HepG2 (cell line): ENCODE results near the gene DDX18. TPM values are rescaled to one million over a fixed set of nuclear protein-coding genes. Genes with fewer than 3 reads are reported as not detected.
A peak's percentile ranks its signal among the peaks of the same experiment; 100 is the strongest.

Experiments
- ATAC-seq: fragments of 200-7000 bp; cut with Tn5 transposase; 3 replicates; pipeline ENCODE4 v1.9.1; 2020; ENCODE audit warnings: mild to moderate bottlenecking, moderate library complexity
- BruUV-seq: library from RNA; stranded (reverse); fragments of 400-500 nt; replicated peaks from 2 replicates; lab custom pipeline; 2021; lab: Mats Ljungman, UMichigan
- CTCF ChIA-PET: fragments of 300-600 bp; formaldehyde crosslinking; extraction: SDS; loops from one replicate; lab custom pipeline; 2021; ENCODE audit warnings: low total read pairs, inconsistent platforms, low intra/inter-chr PET ratio; lab: Yijun Ruan, JAX
- POLR2A ChIA-PET: fragments of 350-600 bp; sonication (Branson Sonifier 250); formaldehyde crosslinking; loops from one replicate; lab custom pipeline; 2020; ENCODE audit warnings: antibody characterized with exemption, inconsistent platforms; lab: Yijun Ruan, JAX
- DNase-seq: peaks from one replicate; pipeline ENCODE4 v3.0.0-alpha.2; 2015; ENCODE audit warnings: low spot score
- FAIRE-seq: peaks from 3 replicates; lab custom pipeline; 2011; peaks lifted over from hg19 to GRCh38; lab: Jason Lieb, UNC
- H2AFZ ChIP-seq: one replicate; pipeline ENCODE4 v1.6.1; 2011; ENCODE audit warnings: low read length, inconsistent platforms
- H3K27ac ChIP-seq: fragments of 300-600 bp; 3 replicates; pipeline ENCODE4 v1.8.0; 2011; ENCODE audit warnings: mixed run types, mild to moderate bottlenecking, mixed read lengths, low read length, inconsistent platforms; ENCODE audit not compliant: insufficient read depth; ENCODE audit errors: extremely low read length
- H3K27me3 ChIP-seq, 2 experiments: fragments of 200-600 bp in 1 of 2; 2 replicates in 1 of 2; 3 replicates in 1 of 2; pipeline versions ENCODE4 v1.6.0 to v1.8.0; 2011; ENCODE audit warnings: low read length in 2 of 2, mild to moderate bottlenecking in 2 of 2, moderate library complexity in 2 of 2, inconsistent platforms in 1 of 2; ENCODE audit not compliant: insufficient read depth in 2 of 2, control insufficient read depth in 1 of 2
- H3K36me3 ChIP-seq, 2 experiments: fragments of 200-600 bp in 1 of 2; replicated peaks in 1 of 2; 2 replicates in 1 of 2; 3 replicates in 1 of 2; pipeline versions ENCODE4 v1.5.1 to v1.8.0; 2011; ENCODE audit warnings: low read length in 2 of 2, inconsistent platforms in 1 of 2; ENCODE audit not compliant: insufficient read depth in 2 of 2, control insufficient read depth in 1 of 2
- H3K4me1 ChIP-seq: 2 replicates; pipeline ENCODE4 v1.5.1; 2012; ENCODE audit warnings: low read length, inconsistent platforms; ENCODE audit not compliant: insufficient read depth
- H3K4me2 ChIP-seq: 2 replicates; pipeline ENCODE4 v1.6.0; 2011; ENCODE audit warnings: low read depth, low read length, inconsistent platforms
- H3K4me3 ChIP-seq, 3 experiments: fragments of 200-600 bp in 1 of 3; sonication (generic), shearing (Covaris generic) in 1 of 3; replicated peaks in 1 of 3; 2 replicates each; pipeline ENCODE4 v1.5.1; 2011 to 2016; ENCODE audit warnings: low read length in 3 of 3, inconsistent platforms in 2 of 3, low read depth in 2 of 3, mild to moderate bottlenecking in 2 of 3, control low read depth in 1 of 3, mixed read lengths in 1 of 3; ENCODE audit not compliant: insufficient read depth in 1 of 3
- H3K79me2 ChIP-seq: one replicate; pipeline ENCODE4 v1.6.1; 2011; ENCODE audit warnings: low read length, inconsistent platforms; ENCODE audit not compliant: insufficient read depth
- H3K9ac ChIP-seq: 2 replicates; pipeline ENCODE4 v1.6.0; 2011; ENCODE audit warnings: mild to moderate bottlenecking, low read depth, low read length, inconsistent platforms; ENCODE audit not compliant: insufficient read depth
- H3K9me3 ChIP-seq: 2 replicates; pipeline ENCODE4 v1.5.1; 2012; ENCODE audit warnings: mild to moderate bottlenecking, low read length
- H4K20me1 ChIP-seq: 2 replicates; pipeline ENCODE4 v1.6.0; 2011; ENCODE audit warnings: inconsistent platforms, mild to moderate bottlenecking, low read length, moderate library complexity; ENCODE audit not compliant: insufficient read depth
- CEBPB ChIP-seq: IDR thresholded peaks from 2 replicates; pipeline ENCODE4 v1.6.1; 2011; ENCODE audit warnings: low read depth, low read length, improper control_type of control experiment, borderline replicate concordance
- IKZF4 ChIP-seq: sonication (generic); formaldehyde crosslinking; IDR thresholded peaks from 2 replicates; pipeline ENCODE4 v1.5.1; 2020; ENCODE audit warnings: borderline replicate concordance, mild to moderate bottlenecking, low read depth, missing genetic modification reagents; ENCODE audit errors: not compliant biosample characterization
- PHF20 ChIP-seq: sonication (generic); formaldehyde crosslinking; IDR thresholded peaks from 2 replicates; pipeline ENCODE4 v1.5.0; 2020; ENCODE audit warnings: mild to moderate bottlenecking, missing genetic modification reagents
- SOX6 ChIP-seq, 2 experiments: fragments of 450-650 bp in 1 of 2; sonication (generic) in 1 of 2; formaldehyde crosslinking in 1 of 2; IDR thresholded peaks; 2 replicates each; pipeline versions ENCODE4 v1.4.0 to v1.6.1; 2017 to 2020; ENCODE audit warnings: antibody characterized with exemption in 1 of 2, mild to moderate bottlenecking in 1 of 2, missing genetic modification reagents in 1 of 2
- ZFP36 ChIP-seq: fragments of 150-350 bp; IDR thresholded peaks from 2 replicates; pipeline ENCODE4 v1.6.1; 2018; ENCODE audit warnings: borderline replicate concordance, low read length, low read depth; ENCODE audit not compliant: partially characterized antibody
- WGBS: methylation state at CpG from one replicate; pipeline ENCODE4 v1.1.6; 2017; ENCODE audit warnings: low lambda C conversion rate; 5-methylcytosine and 5-hydroxymethylcytosine counted together
- in situ Hi-C: cut with HindIII; loops from 2 replicates; pipeline ENCODE4 v1.10.0; 2017; ENCODE audit warnings: low pct_unique_long_range_greater_than_20kb; ENCODE audit not compliant: extremely low pct_ligation_motif_present
- intact Hi-C: fragments of 100-400 bp; cut with micrococcal nuclease; formaldehyde crosslinking; loops from one replicate; pipeline ENCODE4 v1.10.0; 2022; ENCODE audit not compliant: unreplicated experiment
- polyA plus RNA-seq, 8 experiments: library from polyadenylated mRNA; depleted of rRNA in 3 of 8; stranded (reverse) in 7 of 8; unstranded in 1 of 8; fragments of >200 nt; fragmentation: Illumina TruSeq in 4 of 8; extraction: Trizol in 4 of 8; gene quantifications; 2 replicates each; pipeline versions ENCODE4 v1.2.1 to v1.2.3, GENCODE V29; 2011 to 2016; ENCODE audit warnings: low read depth in 4 of 8, missing spikeins in 1 of 8, mixed read lengths in 1 of 8; ENCODE audit not compliant: insufficient read depth in 1 of 8
- total RNA-seq, 5 experiments: library from RNA; depleted of rRNA; stranded (reverse); fragments of >200 nt; fragmentation: Illumina TruSeq; extraction: Trizol; gene quantifications; 2 replicates each; pipeline ENCODE4 v1.2.3, GENCODE V29; 2016; ENCODE audit warnings: low read depth in 1 of 5
- TF ChIP-seq, protein P1 (sequence below): IDR thresholded peaks from 2 replicates; pipeline ENCODE4 v1.6.1; 2012; ENCODE audit warnings: low read depth, low read length, improper control_type of control experiment
- TF ChIP-seq, protein P2 (sequence below): sonication (generic); formaldehyde crosslinking; IDR thresholded peaks from 2 replicates; pipeline ENCODE4 v1.8.0; 2022; ENCODE audit warnings: missing genetic modification reagents, mild to moderate bottlenecking, borderline replicate concordance

DDX18 gene
- total and polyA plus RNA-seq, 2 of the 13 experiments (the other 11 are each of a cell fraction or from before 2014, with no cell fraction given) = 64.0 to 134 TPM

DNA sequence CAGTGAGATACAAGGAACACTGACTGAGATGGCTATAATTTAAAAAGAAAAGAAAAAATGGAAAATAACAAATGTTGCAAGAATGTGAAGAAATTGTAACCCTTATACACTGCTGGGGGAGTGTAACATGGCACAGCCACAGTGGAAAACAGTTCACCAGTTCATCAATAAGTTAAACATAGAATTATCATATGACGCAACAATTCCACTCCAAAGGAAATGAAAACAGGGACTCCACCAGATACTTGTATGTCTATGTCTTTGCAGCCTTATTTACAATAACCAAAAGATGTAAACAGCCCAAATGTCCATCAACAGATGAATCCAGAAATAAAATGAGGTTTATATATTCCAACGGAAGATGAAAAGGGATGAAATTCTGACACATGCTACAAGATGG is 30.8 kb downstream of the DDX18 start:
- BruUV-seq = no TSS peak
- WGBS = 93% methylated on average over 2 of the region's 2 CpGs
- ATAC-seq (no peak), FAIRE-seq (no peak), DNase-seq (no peak)
- H2AFZ ChIP-seq = no peak overlapping the region
- no peaks in the 10 kb centered on the region for H3K79me2 ChIP-seq
- H3K4me1 ChIP-seq = no peaks in the 10 kb centered on the region
- H3K4me3 ChIP-seq = no peak overlapping the region
- CTCF ChIA-PET = no interaction called here
- POLR2A ChIA-PET = no interaction called here
- no peaks in the 10 kb centered on the region for H3K9me3 ChIP-seq
- no peaks in the 10 kb centered on the region for H4K20me1 ChIP-seq
- in situ Hi-C loops = no loop called here
- H3K4me2 ChIP-seq = no peak overlapping the region
- H3K27ac ChIP-seq = no peak overlapping the region
- no peak for TF ChIP-seq IKZF4
- no peak for TF ChIP-seq SOX6 (IDR thresholded peaks at IDR 0.05)
- TF ChIP-seq SOX6 (CRISPR knock-in tag; IDR thresholded peaks at IDR 0.05) = no peak
- TF ChIP-seq, protein P1, sequence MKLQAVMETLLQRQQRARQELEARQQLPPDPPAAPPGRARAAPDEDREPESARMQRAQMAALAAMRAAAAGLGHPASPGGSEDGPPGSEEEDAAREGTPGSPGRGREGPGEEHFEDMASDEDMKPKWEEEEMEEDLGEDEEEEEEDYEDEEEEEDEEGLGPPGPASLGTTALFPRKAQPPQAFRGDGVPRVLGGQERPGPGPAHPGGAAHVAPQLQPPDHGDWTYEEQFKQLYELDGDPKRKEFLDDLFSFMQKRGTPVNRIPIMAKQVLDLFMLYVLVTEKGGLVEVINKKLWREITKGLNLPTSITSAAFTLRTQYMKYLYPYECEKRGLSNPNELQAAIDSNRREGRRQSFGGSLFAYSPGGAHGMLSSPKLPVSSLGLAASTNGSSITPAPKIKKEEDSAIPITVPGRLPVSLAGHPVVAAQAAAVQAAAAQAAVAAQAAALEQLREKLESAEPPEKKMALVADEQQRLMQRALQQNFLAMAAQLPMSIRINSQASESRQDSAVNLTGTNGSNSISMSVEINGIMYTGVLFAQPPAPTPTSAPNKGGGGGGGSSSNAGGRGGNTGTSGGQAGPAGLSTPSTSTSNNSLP = no peak
- no peak for TF ChIP-seq PHF20 (CRISPR knock-in tag)
- TF ChIP-seq ZFP36 = no peak
- peak; percentile 85 for TF ChIP-seq CEBPB
- TF ChIP-seq, protein P2, sequence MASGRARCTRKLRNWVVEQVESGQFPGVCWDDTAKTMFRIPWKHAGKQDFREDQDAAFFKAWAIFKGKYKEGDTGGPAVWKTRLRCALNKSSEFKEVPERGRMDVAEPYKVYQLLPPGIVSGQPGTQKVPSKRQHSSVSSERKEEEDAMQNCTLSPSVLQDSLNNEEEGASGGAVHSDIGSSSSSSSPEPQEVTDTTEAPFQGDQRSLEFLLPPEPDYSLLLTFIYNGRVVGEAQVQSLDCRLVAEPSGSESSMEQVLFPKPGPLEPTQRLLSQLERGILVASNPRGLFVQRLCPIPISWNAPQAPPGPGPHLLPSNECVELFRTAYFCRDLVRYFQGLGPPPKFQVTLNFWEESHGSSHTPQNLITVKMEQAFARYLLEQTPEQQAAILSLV (CRISPR knock-in tag) = no peak
- peaks cover 0 to 18% of the 10 kb centered on the region in 2 experiments; a peak in 2 of 5 replicates for H3K27me3 ChIP-seq
- intact Hi-C loops = no loop called here
- H3K36me3 ChIP-seq = no peaks in the 10 kb centered on the region
- no peak overlapping the region for H3K9ac ChIP-seq
